Measurements from ENCODE around the gene ARID4B. TPM values are rescaled to one million over a fixed set of nuclear protein-coding genes. Genes with fewer than 3 reads are reported as not detected.

Gene ARID4B
- total and polyA plus RNA-seq, 2 donors (not counting 1 experiment from before 2014, with no cell fraction given): 15.3 to 42.4 TPM

- Histone ChIP-seq H3K4me3 (replicated peaks in 1 of 4; ENCODE audit: control extremely low read depth in 1 of 4, insufficient read depth in 1 of 4, low read depth in 3 of 4, low read length in 4 of 4) (no peak overlapping the region), H3K36me3 (ENCODE audit: control insufficient read depth, insufficient read depth, low read length) (peaks cover 4% of the 10 kb centered on the region), H4K20me1 (ENCODE audit: control insufficient read depth, extremely low read depth, insufficient read depth, low read length) (no peaks in the 10 kb centered on the region), H3K4me2 (ENCODE audit: extremely low read depth, insufficient read depth, low read length) (no peak overlapping the region), H3K9ac (ENCODE audit: insufficient read depth, low read length) (no peak overlapping the region), H3K9me3 (ENCODE audit: control insufficient read depth, insufficient read depth, low read depth, low read length) (no peaks in the 10 kb centered on the region), H3K27me3 (ENCODE audit: control insufficient read depth, insufficient read depth, low read length) (no peaks in the 10 kb centered on the region), H2AFZ (ENCODE audit: low read length) (no peak overlapping the region), H3K79me2 (ENCODE audit: control insufficient read depth, insufficient read depth, low read length) (no peaks in the 10 kb centered on the region), H3K27ac (ENCODE audit: insufficient read depth, low read length) (no peak overlapping the region), H3K4me1 (ENCODE audit: control insufficient read depth, extremely low read depth, insufficient read depth, low read length) (no peaks in the 10 kb centered on the region)
- TF ChIP-seq CTCF (conservative IDR thresholded peaks at IDR 0.05 in 1 of 2, IDR thresholded peaks at IDR 0.05 in 1 of 2; ENCODE audit: low read depth in 1 of 2, low read length in 2 of 2): no peak
- TF ChIP-seq EZH2 (IDR thresholded peaks at IDR 0.05; ENCODE audit: low read length, missing control alignments): no peak
- DNase-seq (ENCODE audit: low read depth in 2 of 2): no peak
Observed at GRCh38 chr1:235181561-235182245, 146.3 kb downstream of the ARID4B start.

- Histone ChIP-seq H3K9ac (ENCODE audit: insufficient read depth, low read length) (no peak overlapping the region), H3K27me3 (ENCODE audit: control insufficient read depth, insufficient read depth, low read length) (no peaks in the 10 kb centered on the region), H2AFZ (ENCODE audit: low read length) (no peak overlapping the region), H3K79me2 (ENCODE audit: control insufficient read depth, insufficient read depth, low read length) (no peaks in the 10 kb centered on the region), H3K4me1 (ENCODE audit: control insufficient read depth, extremely low read depth, insufficient read depth, low read length) (no peaks in the 10 kb centered on the region), H3K4me2 (ENCODE audit: extremely low read depth, insufficient read depth, low read length) (no peak overlapping the region), H4K20me1 (ENCODE audit: control insufficient read depth, extremely low read depth, insufficient read depth, low read length) (no peaks in the 10 kb centered on the region), H3K4me3 (replicated peaks in 1 of 4; ENCODE audit: control extremely low read depth in 1 of 4, insufficient read depth in 1 of 4, low read depth in 3 of 4, low read length in 4 of 4) (no peak overlapping the region), H3K27ac (ENCODE audit: insufficient read depth, low read length) (no peak overlapping the region), H3K36me3 (ENCODE audit: control insufficient read depth, insufficient read depth, low read length) (peaks cover 4% of the 10 kb centered on the region), H3K9me3 (ENCODE audit: control insufficient read depth, insufficient read depth, low read depth, low read length) (no peaks in the 10 kb centered on the region)
- TF ChIP-seq EZH2 (IDR thresholded peaks at IDR 0.05; ENCODE audit: low read length, missing control alignments): no peak
- no peak for TF ChIP-seq CTCF (conservative IDR thresholded peaks at IDR 0.05 in 1 of 2, IDR thresholded peaks at IDR 0.05 in 1 of 2; ENCODE audit: low read depth in 1 of 2, low read length in 2 of 2)
- DNase-seq (ENCODE audit: low read depth in 2 of 2): no peak
Observed at GRCh38 chr1:235180916-235181460, 147.0 kb downstream of the ARID4B start.

- Histone ChIP-seq H4K20me1 (ENCODE audit: control insufficient read depth, extremely low read depth, insufficient read depth, low read length) (no peaks in the 10 kb centered on the region), H3K4me3 (replicated peaks in 1 of 4; ENCODE audit: control extremely low read depth in 1 of 4, insufficient read depth in 1 of 4, low read depth in 3 of 4, low read length in 4 of 4) (no peak overlapping the region), H3K79me2 (ENCODE audit: control insufficient read depth, insufficient read depth, low read length) (no peaks in the 10 kb centered on the region), H2AFZ (ENCODE audit: low read length) (no peak overlapping the region), H3K27ac (ENCODE audit: insufficient read depth, low read length) (no peak overlapping the region), H3K4me1 (ENCODE audit: control insufficient read depth, extremely low read depth, insufficient read depth, low read length) (no peaks in the 10 kb centered on the region), H3K9me3 (ENCODE audit: control insufficient read depth, insufficient read depth, low read depth, low read length) (no peaks in the 10 kb centered on the region), H3K9ac (ENCODE audit: insufficient read depth, low read length) (no peak overlapping the region), H3K4me2 (ENCODE audit: extremely low read depth, insufficient read depth, low read length) (no peak overlapping the region), H3K27me3 (ENCODE audit: control insufficient read depth, insufficient read depth, low read length) (no peaks in the 10 kb centered on the region), H3K36me3 (ENCODE audit: control insufficient read depth, insufficient read depth, low read length) (no peaks in the 10 kb centered on the region)
- TF ChIP-seq EZH2 (IDR thresholded peaks at IDR 0.05; ENCODE audit: low read length, missing control alignments) (no peak), CTCF (conservative IDR thresholded peaks at IDR 0.05 in 1 of 2, IDR thresholded peaks at IDR 0.05 in 1 of 2; ENCODE audit: low read depth in 1 of 2, low read length in 2 of 2) (no peak)
- no peak for DNase-seq (ENCODE audit: low read depth in 2 of 2)
Observed at GRCh38 chr1:235176486-235176885, 151.5 kb downstream of the ARID4B start.
